PC-3 (cell line): ENCODE measurements around the gene SAXO2. TPM values are rescaled to one million over a fixed set of nuclear protein-coding genes. Genes with fewer than 3 reads are reported as not detected.
A peak's percentile ranks its signal among the peaks of the same experiment; 100 is the strongest.
"Not testable (repeated sequence)": the region's sequence is repeated elsewhere in the genome, so short reads cannot be mapped to it uniquely, and the experiment has no call there.

Source experiments
- ATAC-seq: fragments of 200-7000 bp; cut with Tn5 transposase; 2 replicates; pipeline ENCODE4 v1.9.1; 2020; ENCODE audit warnings: mild to moderate bottlenecking, moderate library complexity
- BruUV-seq: library from RNA; stranded (reverse); fragments of 400-500 nt; replicated peaks from 2 replicates; lab custom pipeline; 2021; lab: Mats Ljungman, UMichigan
- CTCF ChIA-PET: fragments of 300-600 bp; sonication (Branson Sonifier 250); formaldehyde crosslinking; loops from one replicate; lab custom pipeline; 2022; ENCODE audit warnings: antibody characterized with exemption; lab: Charles Lee
- POLR2A ChIA-PET: fragments of 300-600 bp; sonication (Branson Sonifier 250); formaldehyde crosslinking; loops from one replicate; lab custom pipeline; 2022; ENCODE audit warnings: antibody characterized with exemption; ENCODE audit not compliant: unreplicated experiment; lab: Charles Lee
- DNase-seq: peaks from one replicate; pipeline ENCODE4 v3.0.0-alpha.2; 2015
- H2AFZ ChIP-seq: fragments of 300-600 bp; sonication (generic); 2 replicates; pipeline ENCODE4 v1.6.0; 2016; ENCODE audit warnings: antibody characterized with exemption, low read length
- H3F3A ChIP-seq: fragments of 300-600 bp; sonication (generic); one replicate; pipeline ENCODE4 v1.6.0; 2017; ENCODE audit warnings: antibody characterized with exemption, low read length, control low read depth, mild to moderate bottlenecking; ENCODE audit not compliant: unreplicated experiment
- H3K27ac ChIP-seq: fragments of 300-600 bp; sonication (generic); 2 replicates; pipeline ENCODE4 v1.5.1; 2016; ENCODE audit warnings: mild to moderate bottlenecking, low read length
- H3K27me3 ChIP-seq: fragments of 300-600 bp; sonication (generic); 2 replicates; pipeline ENCODE4 v1.6.1; 2016; ENCODE audit warnings: low read length, mixed read lengths
- H3K36me3 ChIP-seq: fragments of 300-600 bp; sonication (generic); 2 replicates; pipeline ENCODE4 v1.6.1; 2016; ENCODE audit warnings: low read depth, mixed run types, low read length, mixed read lengths
- H3K4me1 ChIP-seq: fragments of 300-600 bp; sonication (generic); 2 replicates; pipeline ENCODE4 v1.5.1; 2016; ENCODE audit warnings: low read length; ENCODE audit not compliant: insufficient read depth
- H3K4me2 ChIP-seq: fragments of 300-600 bp; sonication (generic); 2 replicates; pipeline ENCODE4 v1.6.0; 2016; ENCODE audit warnings: low read length
- H3K4me3 ChIP-seq: fragments of 300-600 bp; sonication (generic); 2 replicates; pipeline ENCODE4 v1.5.1; 2016; ENCODE audit warnings: mild to moderate bottlenecking, low read length, mixed read lengths
- H3K79me2 ChIP-seq: fragments of 300-600 bp; sonication (generic); 2 replicates; pipeline ENCODE4 v1.6.1; 2017; ENCODE audit warnings: low read length, mixed read lengths
- H3K9ac ChIP-seq: fragments of 300-600 bp; sonication (generic); 2 replicates; pipeline ENCODE4 v1.6.0; 2016; ENCODE audit warnings: mild to moderate bottlenecking, low read length
- H3K9me2 ChIP-seq: fragments of 300-600 bp; sonication (generic); replicated peaks from 2 replicates; pipeline ENCODE4 v1.6.1; 2016; ENCODE audit warnings: mixed run types, low read length, mixed read lengths
- H3K9me3 ChIP-seq: fragments of 300-600 bp; sonication (generic); 2 replicates; pipeline ENCODE4 v1.6.1; 2016; ENCODE audit warnings: low read length, mixed read lengths
- H4K20me1 ChIP-seq: fragments of 300-600 bp; sonication (generic); 2 replicates; pipeline ENCODE4 v1.6.1; 2016; ENCODE audit warnings: low read length, mixed read lengths
- CTCF ChIP-seq: fragments of 300-600 bp; sonication (generic); conservative IDR thresholded peaks from 2 replicates; pipeline ENCODE4 v1.5.1; 2017; ENCODE audit warnings: antibody characterized with exemption, low read depth, mild to moderate bottlenecking, low read length
- EZH2 ChIP-seq: fragments of 300-600 bp; sonication (generic); IDR thresholded peaks from one replicate; pipeline ENCODE4 v1.6.1; 2017; ENCODE audit warnings: antibody characterized with exemption, mild to moderate bottlenecking, low read length; ENCODE audit not compliant: unreplicated experiment
- EZH2phosphoT487 ChIP-seq: fragments of 300-600 bp; sonication (generic); IDR thresholded peaks from 2 replicates; pipeline ENCODE4 v1.6.1; 2018; ENCODE audit warnings: mild to moderate bottlenecking, antibody characterized with exemption, low read length, borderline replicate concordance
- intact Hi-C: fragments of 100-400 bp; cut with micrococcal nuclease; formaldehyde crosslinking; loops from 2 replicates; pipeline ENCODE4 v1.9.0; 2023
- total RNA-seq: library from RNA; depleted of rRNA; stranded (reverse); fragments of >200 nt; gene quantifications from 2 replicates; pipeline ENCODE4 v1.2.3, GENCODE V29; 2014

Gene SAXO2
- total RNA-seq, 1 experiment from 2014 or later: 3.7 TPM

GRCh38 chr15:82297546-82297945, 34.9 kb downstream of the SAXO2 start:
- BruUV-seq: no TSS peak
- ChIA-PET POLR2A (no interaction called here), CTCF (no interaction called here)
- DNase-seq: peak; percentile 7
- Histone ChIP-seq H3F3A (no peaks in the 10 kb centered on the region), H3K9me2 (no peaks in the 10 kb centered on the region), H2AFZ (no peak overlapping the region), H3K4me2 (no peak overlapping the region), H3K27ac (no peak overlapping the region), H3K9me3 (no peaks in the 10 kb centered on the region), H3K27me3 (no peaks in the 10 kb centered on the region), H4K20me1 (no peaks in the 10 kb centered on the region), H3K79me2 (no peaks in the 10 kb centered on the region), H3K4me1 (no peaks in the 10 kb centered on the region), H3K4me3 (no peak overlapping the region), H3K9ac (no peak overlapping the region), H3K36me3 (no peaks in the 10 kb centered on the region)
- no peak for ATAC-seq
- intact Hi-C loops: no loop called here
- no peak for TF ChIP-seq EZH2
- no peak for TF ChIP-seq EZH2phosphoT487
- no peak for TF ChIP-seq CTCF

DNA sequence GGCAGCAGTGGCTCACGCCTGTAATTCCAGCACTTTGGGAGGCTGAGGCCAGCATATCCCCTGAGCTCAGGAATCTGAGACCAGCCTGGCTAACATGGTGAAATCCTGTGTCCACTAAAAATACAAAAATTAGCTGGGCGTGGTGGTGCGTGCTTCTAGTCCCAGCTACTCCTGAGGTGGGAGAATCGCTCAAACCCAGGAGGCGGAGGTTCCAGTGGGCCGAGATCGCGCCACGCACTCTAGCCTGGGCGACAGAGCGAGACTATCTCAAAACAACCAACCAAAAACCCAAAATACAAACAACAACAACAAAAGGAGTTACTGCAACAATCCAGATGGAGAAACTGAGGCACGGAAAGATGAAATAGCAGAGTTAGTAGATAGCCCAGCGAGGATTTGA, 35.4 kb downstream of the SAXO2 start:
- intact Hi-C loops: no loop called here
- H3F3A ChIP-seq: no peaks in the 10 kb centered on the region
- no peaks in the 10 kb centered on the region for H4K20me1 ChIP-seq
- ChIA-PET POLR2A (no interaction called here), CTCF (no interaction called here)
- H3K27ac ChIP-seq: no peak overlapping the region
- ATAC-seq (no peak), DNase-seq (no peak)
- TF ChIP-seq EZH2 (no peak), CTCF (no peak), EZH2phosphoT487 (no peak)
- H3K4me2 ChIP-seq: no peak overlapping the region
- H3K27me3 ChIP-seq: no peaks in the 10 kb centered on the region
- no peaks in the 10 kb centered on the region for H3K36me3 ChIP-seq
- BruUV-seq: no TSS peak
- H3K4me3 ChIP-seq: no peak overlapping the region
- H3K9me2 ChIP-seq: no peaks in the 10 kb centered on the region
- no peaks in the 10 kb centered on the region for H3K79me2 ChIP-seq
- H3K9ac ChIP-seq: no peak overlapping the region
- no peaks in the 10 kb centered on the region for H3K9me3 ChIP-seq
- no peaks in the 10 kb centered on the region for H3K4me1 ChIP-seq
- no peak overlapping the region for H2AFZ ChIP-seq

DNA sequence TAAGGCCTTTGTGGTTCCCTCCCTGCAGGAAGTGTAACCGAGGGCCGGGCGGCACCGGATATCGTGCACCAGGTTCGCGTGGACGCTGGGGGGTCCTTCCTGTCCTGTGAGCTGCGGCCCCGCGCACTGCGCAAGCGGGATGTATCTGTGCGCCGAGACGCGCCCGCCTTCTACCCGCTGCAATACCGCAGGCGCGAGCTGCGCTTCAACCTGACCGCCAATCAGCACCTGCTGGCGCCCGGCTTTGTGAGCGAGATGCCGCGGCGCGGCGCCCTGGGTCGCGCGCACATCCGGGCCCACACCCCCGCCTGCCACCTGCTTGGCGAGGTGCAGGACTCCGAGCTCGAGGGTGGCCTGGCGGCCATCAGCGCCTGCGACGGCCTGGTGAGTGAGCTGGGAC, 35.9 kb downstream of the SAXO2 start:
- no peak overlapping the region for H2AFZ ChIP-seq
- no peaks in the 10 kb centered on the region for H3K4me1 ChIP-seq
- no peak for ATAC-seq
- H3K4me2 ChIP-seq: no peak overlapping the region
- DNase-seq: no peak
- no TSS peak for BruUV-seq
- no peak for TF ChIP-seq EZH2phosphoT487
- no peak for TF ChIP-seq CTCF
- no peak for TF ChIP-seq EZH2
- no peaks in the 10 kb centered on the region for H4K20me1 ChIP-seq
- H3K36me3 ChIP-seq: no peaks in the 10 kb centered on the region
- H3K9me2 ChIP-seq: no peaks in the 10 kb centered on the region
- no peaks in the 10 kb centered on the region for H3K79me2 ChIP-seq
- intact Hi-C loops: no loop called here
- no peaks in the 10 kb centered on the region for H3K9me3 ChIP-seq
- H3K27ac ChIP-seq: no peak overlapping the region
- CTCF ChIA-PET: no interaction called here
- H3K9ac ChIP-seq: no peak overlapping the region
- POLR2A ChIA-PET: no interaction called here
- no peaks in the 10 kb centered on the region for H3K27me3 ChIP-seq
- no peaks in the 10 kb centered on the region for H3F3A ChIP-seq
- no peak overlapping the region for H3K4me3 ChIP-seq

- H3K36me3 ChIP-seq, H3K4me3 ChIP-seq, DNase-seq, H3K4me1 ChIP-seq, H3K9me3 ChIP-seq, H3K79me2 ChIP-seq, POLR2A ChIA-PET, H3K4me2 ChIP-seq, H3F3A ChIP-seq, ATAC-seq, H4K20me1 ChIP-seq, H3K9ac ChIP-seq, H3K9me2 ChIP-seq, H2AFZ ChIP-seq, CTCF ChIA-PET, intact Hi-C loops, H3K27me3 ChIP-seq, H3K27ac ChIP-seq, BruUV-seq: not testable (repeated sequence)
These were observed 36.9 kb downstream of the SAXO2 start for GRCh38 chr15:82299511-82299914.

GRCh38 chr15:82300326-82300725, 37.7 kb downstream of the SAXO2 start:
- H3K79me2 ChIP-seq, H4K20me1 ChIP-seq, H3K4me1 ChIP-seq, POLR2A ChIA-PET, CTCF ChIA-PET, H3K36me3 ChIP-seq, H3K9me3 ChIP-seq, BruUV-seq, H3K27ac ChIP-seq, H3K27me3 ChIP-seq, H3F3A ChIP-seq, H3K4me3 ChIP-seq, H3K9me2 ChIP-seq, intact Hi-C loops, H3K4me2 ChIP-seq, H2AFZ ChIP-seq, H3K9ac ChIP-seq, DNase-seq: not testable (repeated sequence)
- ATAC-seq: peak; percentile 75
